Gastroesophageal sphincter (tissue), 4 donors: ENCODE measurements around the gene HECTD4. TPM values are rescaled to one million over a fixed set of nuclear protein-coding genes. Genes with fewer than 3 reads are reported as not detected.
"Not testable (repeated sequence)": the region's sequence is repeated elsewhere in the genome, so short reads cannot be mapped to it uniquely, and the experiment has no call there.

Experiments used
- ATAC-seq: fragments of 150-250 bp; one replicate; pipeline ENCODE4 v1.9.1; 2016; ENCODE audit warnings: mild to moderate bottlenecking, moderate library complexity
- H3K27ac ChIP-seq, 4 donors: fragments of 200-600 bp; sonication (generic) in 3 of 4; 1 replicate in 3 of 4; 2 replicates in 1 of 4; pipeline ENCODE4 v1.5.1; 2016 to 2019
- H3K27me3 ChIP-seq: fragments of 200-600 bp; sonication (generic); one replicate; pipeline ENCODE4 v1.5.1; 2019
- H3K36me3 ChIP-seq, 2 donors: fragments of 200-600 bp; sonication (generic); one replicate each; pipeline ENCODE4 v1.5.1; 2019; ENCODE audit warnings: control low read depth in 1 of 2
- H3K4me1 ChIP-seq, 3 donors: fragments of 200-600 bp; sonication (generic); 1 replicate in 2 of 3; 2 replicates in 1 of 3; pipeline ENCODE4 v1.5.1; 2016 to 2019; ENCODE audit warnings: control low read depth in 2 of 3
- H3K4me3 ChIP-seq, 2 donors: fragments of 200-600 bp; sonication (generic); one replicate each; pipeline ENCODE4 v1.5.1; 2019; ENCODE audit warnings: mild to moderate bottlenecking in 1 of 2, moderate library complexity in 1 of 2
- H3K9me3 ChIP-seq, 3 donors: fragments of 200-600 bp; sonication (generic); one replicate each; pipeline ENCODE4 v1.5.1; 2017 to 2019; ENCODE audit warnings: control low read depth in 2 of 3
- EP300 ChIP-seq: sonication (generic); formaldehyde crosslinking; IDR thresholded peaks from one replicate; pipeline ENCODE4 v1.6.1; 2017; ENCODE audit warnings: antibody characterized with exemption, mild to moderate bottlenecking
- POLR2A ChIP-seq, 2 donors: fragments of 450-650 bp; IDR thresholded peaks; one replicate each; pipeline ENCODE4 v1.6.1; 2017; ENCODE audit warnings: antibody characterized with exemption in 2 of 2, mild to moderate bottlenecking in 2 of 2, moderate library complexity in 1 of 2
- POLR2AphosphoS5 ChIP-seq: sonication (generic); formaldehyde crosslinking; IDR thresholded peaks from one replicate; pipeline ENCODE4 v1.6.1; 2017; ENCODE audit warnings: antibody characterized with exemption
- WGBS, 2 donors: methylation state at CpG; one replicate each; pipeline ENCODE4 v1.1.5; 2018; ENCODE audit warnings: low coverage in 1 of 2; 5-methylcytosine and 5-hydroxymethylcytosine counted together
- total RNA-seq, 4 donors: library from RNA; depleted of rRNA; stranded (reverse); fragments of >200 nt; gene quantifications; one replicate each; pipeline ENCODE4 v1.1.0, GENCODE V29; 2016
- TF ChIP-seq, protein P1 (sequence below), 4 experiments: fragments of 200-600 bp in 2 of 4; fragments of 450-650 bp in 2 of 4; sonication (generic) in 1 of 4; IDR thresholded peaks; one replicate each; pipeline ENCODE4 v1.5.1; 2017 to 2019; ENCODE audit warnings: antibody characterized with exemption in 4 of 4, mild to moderate bottlenecking in 2 of 4, moderate library complexity in 2 of 4

The HECTD4 gene
- total RNA-seq, 4 donors from 2014 or later = 23.1 to 56.8 (median 42.3) TPM

DNA sequence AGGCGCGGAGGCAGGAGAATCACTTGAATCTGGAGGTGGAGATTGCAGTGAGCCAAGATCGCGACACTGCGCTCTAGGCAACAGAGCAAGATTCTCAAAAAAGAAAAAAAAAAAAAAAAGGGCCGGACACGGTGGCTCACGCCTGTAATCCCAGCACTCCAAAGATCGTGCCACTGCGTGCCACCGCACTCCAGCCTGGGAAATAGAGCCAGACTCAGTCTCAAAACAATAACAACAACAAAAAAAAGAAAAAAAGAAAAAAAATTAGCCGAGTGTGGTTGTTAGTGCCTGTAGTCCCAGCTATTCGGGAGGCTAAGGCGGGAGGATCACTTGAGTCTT is 27.6 kb upstream of the HECTD4 start:
- H3K36me3 ChIP-seq = peaks cover 9 to 33% of the 10 kb centered on the region in 2 donors
- no peak overlapping the region for H3K4me3 ChIP-seq
- WGBS, 2 donors = 90 to 100% methylated on average over 4 to 11 of the region's 14 CpGs
- TF ChIP-seq POLR2A (IDR thresholded peaks at IDR 0.05) = no peak
- TF ChIP-seq, protein P1, sequence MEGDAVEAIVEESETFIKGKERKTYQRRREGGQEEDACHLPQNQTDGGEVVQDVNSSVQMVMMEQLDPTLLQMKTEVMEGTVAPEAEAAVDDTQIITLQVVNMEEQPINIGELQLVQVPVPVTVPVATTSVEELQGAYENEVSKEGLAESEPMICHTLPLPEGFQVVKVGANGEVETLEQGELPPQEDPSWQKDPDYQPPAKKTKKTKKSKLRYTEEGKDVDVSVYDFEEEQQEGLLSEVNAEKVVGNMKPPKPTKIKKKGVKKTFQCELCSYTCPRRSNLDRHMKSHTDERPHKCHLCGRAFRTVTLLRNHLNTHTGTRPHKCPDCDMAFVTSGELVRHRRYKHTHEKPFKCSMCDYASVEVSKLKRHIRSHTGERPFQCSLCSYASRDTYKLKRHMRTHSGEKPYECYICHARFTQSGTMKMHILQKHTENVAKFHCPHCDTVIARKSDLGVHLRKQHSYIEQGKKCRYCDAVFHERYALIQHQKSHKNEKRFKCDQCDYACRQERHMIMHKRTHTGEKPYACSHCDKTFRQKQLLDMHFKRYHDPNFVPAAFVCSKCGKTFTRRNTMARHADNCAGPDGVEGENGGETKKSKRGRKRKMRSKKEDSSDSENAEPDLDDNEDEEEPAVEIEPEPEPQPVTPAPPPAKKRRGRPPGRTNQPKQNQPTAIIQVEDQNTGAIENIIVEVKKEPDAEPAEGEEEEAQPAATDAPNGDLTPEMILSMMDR (IDR thresholded peaks at IDR 0.05) = no peak
- no peak for TF ChIP-seq POLR2AphosphoS5
- TF ChIP-seq EP300 = no peak
- ATAC-seq = no peak
- H3K27me3 ChIP-seq = no peaks in the 10 kb centered on the region
- H3K27ac ChIP-seq = peak overlapping the region in 3 of 4 donors; percentile 83 to 90 (median 88)
- H3K9me3 ChIP-seq = no peaks in the 10 kb centered on the region
- peaks cover 0 to 32% (median 2%) of the 10 kb centered on the region in 3 donors for H3K4me1 ChIP-seq

DNA sequence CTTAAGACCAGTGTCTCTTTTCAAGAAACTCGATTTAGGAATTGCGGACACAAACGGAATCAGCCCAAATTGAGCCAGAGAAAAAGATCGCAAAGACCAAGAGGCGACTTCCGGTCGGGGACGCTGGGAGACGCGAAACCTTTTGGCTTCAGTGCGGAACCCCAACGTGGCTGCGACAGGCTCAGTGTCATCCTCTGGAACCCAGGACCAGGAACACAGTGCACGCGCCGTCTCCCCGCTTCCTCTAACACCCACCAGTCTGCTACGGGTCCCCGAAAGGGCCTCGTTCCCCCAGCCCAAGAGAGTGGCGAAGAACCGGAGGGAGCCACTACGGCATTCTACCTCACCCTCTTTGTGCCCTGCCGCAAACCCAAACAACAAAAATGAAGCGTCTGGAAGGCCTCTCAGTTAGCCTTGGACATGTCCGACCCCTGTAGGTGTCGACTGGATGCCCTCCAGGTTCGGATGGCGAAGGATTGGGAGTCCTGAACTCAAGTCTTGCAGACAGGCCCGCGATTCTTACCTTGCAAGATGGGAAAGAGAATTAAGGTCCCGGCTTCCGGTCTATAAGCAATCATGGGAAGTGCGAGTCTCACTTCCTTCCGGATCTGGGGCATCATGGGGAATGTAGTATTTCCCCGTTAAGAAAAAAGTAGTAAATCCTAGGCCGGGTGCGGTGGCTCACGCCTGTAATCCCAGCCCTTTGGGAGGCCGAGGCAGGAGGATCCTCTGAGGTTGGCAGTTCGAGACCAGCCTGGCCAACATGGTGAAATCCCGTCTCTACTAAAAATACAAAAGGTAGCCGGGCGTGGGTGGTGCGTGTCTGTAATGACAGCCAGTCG is 27.1 kb upstream of the HECTD4 start, which contains the start of gene RPL6:
RPL6 (minus strand) TSS at position 542 of the 842 bp plus-strand sequence. CDS start 949 bp downstream, outside the sequence.
- H3K27me3 ChIP-seq = no peaks in the 10 kb centered on the region
- peak within 1 kb of the TSS; percentile 77 to 86 for H3K4me3 ChIP-seq
- peaks cover 9 to 39% of the 10 kb centered on the region in 2 donors for H3K36me3 ChIP-seq
- TF ChIP-seq POLR2A (IDR thresholded peaks at IDR 0.05) = peak; percentile 54 to 64
- no peak for TF ChIP-seq EP300
- peak; percentile 88 for TF ChIP-seq POLR2AphosphoS5
- TF ChIP-seq, protein P1 (IDR thresholded peaks at IDR 0.05) = no peak
- peaks cover 0 to 32% (median 2%) of the 10 kb centered on the region in 3 donors for H3K4me1 ChIP-seq
- peak; percentile 91 for ATAC-seq
- no peaks in the 10 kb centered on the region for H3K9me3 ChIP-seq
- WGBS, 2 donors = 1 to 5% methylated on average over 7 to 14 of the region's 46 CpGs
- peak within 1 kb of the TSS; percentile 58 to 90 (median 86) for H3K27ac ChIP-seq

DNA sequence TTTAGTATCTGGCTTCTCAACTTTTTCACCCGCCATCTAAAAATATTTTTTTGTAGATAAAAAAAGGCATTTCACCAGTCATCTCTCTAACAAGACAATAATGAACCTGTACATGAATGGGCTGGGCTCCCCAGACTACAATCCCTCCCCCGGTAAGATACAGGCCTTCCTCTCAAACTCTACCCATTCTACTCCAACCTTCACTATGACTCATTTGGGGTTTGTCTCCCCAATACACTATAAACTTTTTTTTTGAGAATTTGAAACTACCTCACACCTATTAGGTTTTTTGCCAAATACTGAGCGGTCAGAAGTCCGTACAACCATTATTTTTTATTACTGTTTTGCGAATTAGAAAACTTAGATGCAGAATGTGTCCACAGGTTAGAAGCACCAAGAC is 26.4 kb upstream of the HECTD4 start:
- peak overlapping the region; percentile 77 to 86 for H3K4me3 ChIP-seq
- no peak for ATAC-seq
- TF ChIP-seq, protein P1 (IDR thresholded peaks at IDR 0.05) = no peak
- TF ChIP-seq EP300 = no peak
- TF ChIP-seq POLR2A (IDR thresholded peaks at IDR 0.05) = no peak
- TF ChIP-seq POLR2AphosphoS5 = no peak
- peaks cover 9 to 46% of the 10 kb centered on the region in 2 donors for H3K36me3 ChIP-seq
- H3K4me1 ChIP-seq = peaks cover 0 to 32% (median 2%) of the 10 kb centered on the region in 3 donors
- no peaks in the 10 kb centered on the region for H3K9me3 ChIP-seq
- no peaks in the 10 kb centered on the region for H3K27me3 ChIP-seq
- 8 to 17% methylated on average over 3 to 5 of the region's 5 CpGs for WGBS, 2 donors
- peak overlapping the region; percentile 58 to 90 (median 86) for H3K27ac ChIP-seq

DNA sequence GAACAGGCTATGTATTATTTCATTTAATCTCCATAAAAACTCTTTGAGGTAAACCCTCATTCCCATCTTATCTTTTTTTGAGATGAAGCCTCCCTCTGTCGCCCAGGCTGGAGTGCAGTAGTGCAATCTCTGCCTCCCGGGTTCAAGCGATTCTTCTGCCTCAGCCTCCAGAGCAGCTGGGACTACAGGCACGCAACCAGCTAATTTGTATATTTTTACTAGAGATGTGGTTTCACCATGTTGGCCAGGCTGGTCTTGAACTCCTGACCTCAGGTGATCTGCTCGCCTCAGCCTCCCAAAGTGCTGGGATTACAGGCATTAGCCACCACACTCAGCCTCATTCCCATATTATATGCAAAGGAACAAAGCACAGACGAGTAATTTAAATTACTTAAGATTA is 25.5 kb upstream of the HECTD4 start:
- ATAC-seq, H3K27ac ChIP-seq, H3K4me3 ChIP-seq, H3K27me3 ChIP-seq, H3K9me3 ChIP-seq: not testable (repeated sequence)
- 70 to 75% methylated on average over 2 to 6 of the region's 6 CpGs for WGBS, 2 donors
- peaks cover 9 to 46% of the 10 kb centered on the region in 2 donors for H3K36me3 ChIP-seq
- H3K4me1 ChIP-seq = peaks cover 0 to 32% (median 2%) of the 10 kb centered on the region in 3 donors

DNA sequence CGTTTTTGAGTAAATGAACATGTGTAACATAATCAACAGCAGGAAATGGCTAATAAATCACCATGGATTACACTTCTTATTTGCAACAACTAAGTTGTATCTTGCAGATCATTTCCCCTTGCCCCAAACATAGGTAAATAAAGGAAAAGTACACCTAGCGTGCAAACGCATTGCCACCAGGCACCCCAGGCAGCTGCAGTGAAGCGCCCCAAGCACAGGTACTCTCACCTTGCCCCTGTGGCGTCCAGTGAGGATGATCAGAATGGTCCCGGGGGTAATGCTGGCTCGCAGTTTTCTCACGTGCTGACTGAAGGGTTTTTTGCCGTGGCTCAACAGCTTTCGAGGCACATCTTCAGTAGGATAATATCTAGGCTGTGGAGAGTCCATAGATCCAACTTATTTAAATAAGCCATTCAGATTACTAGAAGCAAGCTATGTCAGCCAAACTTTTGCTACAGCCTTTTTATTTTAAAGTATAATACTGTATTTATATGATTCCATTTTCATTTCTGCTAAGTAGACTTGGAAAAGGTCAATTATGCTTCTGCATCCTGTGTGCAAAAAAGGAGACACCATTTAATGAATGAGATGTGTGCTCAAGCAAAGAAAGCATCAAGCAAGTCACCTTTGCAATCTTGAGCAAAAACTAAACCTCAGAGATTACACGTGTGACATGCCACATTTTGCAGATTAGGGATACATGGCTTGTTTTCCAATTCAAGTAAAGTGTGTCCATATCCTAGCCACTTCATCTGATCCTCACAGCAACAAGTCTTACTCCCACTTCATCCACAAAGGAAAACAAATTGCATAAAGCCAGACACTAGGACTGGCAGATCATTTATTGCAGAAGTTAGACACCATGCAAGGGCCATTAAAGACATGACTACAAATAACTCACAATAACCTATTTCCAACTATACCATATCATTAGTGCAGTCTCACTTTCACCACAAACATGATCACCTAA is 24.6 kb upstream of the HECTD4 start:
- TF ChIP-seq POLR2A (IDR thresholded peaks at IDR 0.05) (no peak), EP300 (no peak), POLR2AphosphoS5 (no peak)
- TF ChIP-seq, protein P1 (IDR thresholded peaks at IDR 0.05) = no peak
- Histone ChIP-seq H3K36me3 (peaks cover 9 to 46% of the 10 kb centered on the region in 2 donors), H3K4me3 (no peak overlapping the region), H3K4me1 (peaks cover 0 to 32% (median 2%) of the 10 kb centered on the region in 3 donors), H3K27ac (no peak overlapping the region), H3K27me3 (no peaks in the 10 kb centered on the region), H3K9me3 (no peaks in the 10 kb centered on the region)
- WGBS, 2 donors = 60 to 77% methylated on average over 5 to 11 of the region's 11 CpGs
- ATAC-seq = no peak
